MM.1S (cell line): Measurements from ENCODE around the gene REG1A.

Source experiments
- CTCF ChIP-seq: fragments of 300-600 bp; sonication (generic); IDR thresholded peaks from 2 replicates; pipeline ENCODE4 v1.5.1; 2016; ENCODE audit warnings: antibody characterized with exemption, low read length, mixed read lengths
- EZH2 ChIP-seq: fragments of 300-600 bp; sonication (generic); optimal IDR thresholded peaks from 2 replicates; pipeline ENCODE3; 2017; ENCODE audit warnings: low read depth, mild to moderate bottlenecking, antibody characterized with exemption, low read length, mixed read lengths
- EZH2phosphoT487 ChIP-seq: fragments of 300-600 bp; sonication (generic); IDR thresholded peaks from 2 replicates; pipeline ENCODE4 v1.6.1; 2018; ENCODE audit warnings: antibody characterized with exemption, low read length

GRCh38 chr2:79083597-79084251, 36.6 kb upstream of the REG1A start:
- TF ChIP-seq CTCF (no peak), EZH2 (no peak), EZH2phosphoT487 (no peak)
